Fibroblast of peridontal ligament (primary cell): ENCODE data around the gene MAGEB16.

Experiments
- DNase-seq: peaks from one replicate; pipeline ENCODE4 v3.0.0-alpha.2; 2010; ENCODE audit errors: extremely low read depth

Gene MAGEB16

DNA sequence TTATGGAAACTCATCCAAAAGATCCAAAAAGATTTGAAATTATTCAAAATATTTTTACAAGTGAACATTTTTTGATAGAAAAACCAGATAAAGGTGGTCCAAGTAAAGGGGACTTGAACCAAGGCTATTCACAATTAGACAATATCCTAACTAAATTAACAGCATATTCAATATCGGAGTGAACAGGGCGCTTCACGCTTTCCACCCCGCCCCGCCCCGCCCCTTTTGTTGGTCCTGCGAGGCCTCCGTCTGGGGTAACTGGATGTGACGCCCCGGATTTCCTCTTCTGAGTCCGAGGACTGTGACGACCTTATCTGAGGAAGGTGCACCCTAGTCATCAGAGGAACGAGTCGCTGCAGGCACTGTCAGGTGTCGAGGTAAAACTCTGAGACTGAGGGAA is at the start of gene MAGEB16:
Gene MAGEB16, plus strand, starts transcription at position 301 of the 400 bp plus-strand sequence. CDS start 3,855 bp downstream, outside the sequence.
- no peak for DNase-seq

DNA sequence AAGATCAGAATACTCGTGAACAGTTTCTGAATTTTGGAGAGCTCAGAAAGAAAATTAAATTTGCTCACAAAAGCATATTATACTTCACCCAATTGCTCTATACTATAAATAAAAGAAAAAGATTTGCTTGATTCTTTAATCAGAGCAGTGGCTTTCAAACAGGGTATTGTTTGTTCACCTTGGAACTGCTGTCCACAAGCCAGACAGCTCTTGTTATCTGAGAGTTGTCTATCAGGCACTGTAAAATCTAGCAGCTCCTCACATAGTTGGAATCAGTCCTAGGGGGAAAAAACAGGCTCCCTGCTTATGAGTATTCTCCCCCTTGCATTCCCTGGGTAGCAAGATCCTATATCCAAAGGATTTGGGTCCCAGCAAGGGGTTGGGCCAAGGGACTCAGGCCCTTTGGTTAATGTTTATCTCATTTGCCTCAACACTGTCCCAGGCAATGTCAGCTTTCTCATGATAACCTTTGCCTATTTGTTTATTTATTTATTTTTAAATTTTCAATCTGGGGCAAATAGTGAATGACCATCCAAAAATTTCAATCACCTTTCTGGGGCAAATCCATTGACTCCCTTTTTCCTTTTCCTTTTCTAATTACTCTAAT is 24.1 kb upstream of the MAGEB16 start:
- no peak for DNase-seq

DNA sequence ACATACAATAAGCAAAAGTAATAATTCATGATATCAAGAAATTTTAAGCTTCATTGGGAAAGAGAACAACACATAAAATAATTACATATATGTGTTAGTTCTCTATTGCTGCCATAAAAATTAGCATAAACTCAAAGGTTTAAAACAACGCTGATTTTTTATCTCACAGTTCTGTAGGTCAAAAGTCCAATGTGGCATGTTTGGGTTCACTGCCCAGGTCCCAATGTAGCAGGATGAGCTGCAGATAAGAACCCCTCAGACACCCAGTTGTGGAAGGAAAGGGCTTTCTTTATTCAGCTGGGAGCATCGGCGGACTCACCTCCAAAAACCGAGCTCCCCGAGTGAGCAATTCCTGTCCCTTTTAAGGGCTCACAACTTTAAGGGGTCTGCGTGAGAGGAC is 13.1 kb upstream of the MAGEB16 start:
- DNase-seq, result no peak

DNA sequence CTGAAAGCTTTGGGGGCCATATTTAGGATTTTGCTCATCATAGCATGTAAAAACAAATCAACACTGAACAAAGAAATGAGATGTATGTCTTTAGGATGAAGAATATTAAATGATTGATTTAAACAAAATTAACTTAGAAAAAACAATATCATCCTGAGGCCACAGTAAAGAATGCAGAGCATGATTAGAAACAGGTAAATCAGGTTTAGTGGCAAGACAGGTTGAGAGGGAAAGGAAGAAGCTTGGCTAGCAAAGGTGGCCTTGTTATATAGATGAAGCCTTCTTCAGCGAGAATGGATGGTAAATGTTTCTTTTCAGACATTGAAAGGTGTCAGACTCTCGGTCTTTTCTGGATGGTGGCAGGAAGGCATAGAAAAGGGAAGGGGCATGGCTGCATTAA is 11.9 kb upstream of the MAGEB16 start:
- no peak for DNase-seq

DNA sequence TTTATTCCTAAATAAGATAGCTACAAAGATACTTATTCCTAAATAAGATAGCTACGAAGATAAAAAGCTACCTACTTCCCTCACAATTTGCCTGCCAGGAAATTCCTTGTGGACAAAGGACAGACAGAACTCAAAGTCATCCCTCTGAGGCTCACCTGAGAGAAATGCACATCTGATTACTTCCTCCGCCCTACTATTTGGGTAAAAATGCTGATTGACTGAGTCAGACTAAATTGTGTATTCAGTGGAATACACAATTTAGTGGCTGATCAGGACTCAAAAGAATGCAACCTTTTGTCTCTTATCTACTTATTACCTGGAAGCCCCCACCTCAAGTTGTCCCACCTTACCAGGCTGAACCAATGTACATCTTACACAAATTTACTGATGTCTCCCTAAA is 10.3 kb upstream of the MAGEB16 start:
- no peak for DNase-seq

DNA sequence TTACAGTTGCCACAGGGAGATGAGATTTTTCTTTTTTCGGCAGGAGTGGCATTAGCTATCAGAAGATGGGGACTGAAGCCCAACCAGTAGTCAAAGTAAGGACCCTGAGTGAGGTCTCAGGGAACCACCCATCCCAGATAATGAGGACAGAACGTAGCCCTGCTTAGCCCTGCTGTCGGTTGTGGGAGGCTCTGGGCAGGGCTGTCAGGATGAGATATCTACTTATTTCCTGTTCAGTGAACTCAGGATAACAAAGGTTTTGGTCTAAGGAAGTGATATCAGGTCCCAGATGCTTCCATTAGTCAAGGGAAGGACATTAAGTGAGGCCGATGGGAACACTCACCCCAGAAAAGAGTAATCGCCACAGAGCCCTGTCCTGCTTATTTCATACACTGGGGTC is 2.3 kb downstream of the MAGEB16 start:
- DNase-seq, result no peak

DNA sequence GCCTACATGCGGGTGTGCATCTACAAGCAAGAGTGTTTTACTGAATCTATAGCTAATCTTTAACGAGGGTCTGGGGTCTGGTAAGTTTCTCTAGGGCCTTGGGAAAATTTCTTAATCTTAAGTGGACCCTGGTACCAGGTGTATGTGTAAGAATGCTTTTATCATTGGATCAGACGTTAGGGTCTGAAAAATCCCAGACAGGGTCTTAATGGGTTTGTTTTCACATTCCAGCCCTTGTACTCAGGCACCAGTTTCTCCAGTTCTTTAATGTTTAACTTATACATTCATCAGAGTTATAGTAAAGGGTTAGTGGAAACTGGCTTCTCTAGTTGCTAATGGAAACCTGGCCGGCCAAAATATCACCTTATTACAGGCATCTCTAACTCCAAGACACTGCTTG is 11.6 kb downstream of the MAGEB16 start:
- no peak for DNase-seq

DNA sequence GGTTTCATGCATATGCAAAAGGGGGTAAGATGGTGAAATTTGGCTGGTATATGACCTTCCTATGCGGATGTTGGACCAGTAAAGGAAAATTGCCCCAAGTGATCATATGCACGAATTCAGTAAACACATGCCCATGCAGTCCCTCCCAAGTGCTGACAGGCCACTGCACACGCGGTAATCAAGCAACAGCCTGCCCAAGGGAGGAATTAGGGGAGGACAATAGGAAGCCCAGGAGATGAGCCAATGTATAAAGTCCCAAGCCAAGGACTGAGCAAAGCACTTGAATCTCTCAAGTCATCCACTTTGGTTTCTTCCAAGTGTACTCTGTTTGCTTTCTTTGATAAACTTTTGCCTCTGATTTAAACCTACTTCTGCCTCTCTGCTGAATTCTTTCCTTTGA is 21.1 kb downstream of the MAGEB16 start:
- DNase-seq, result no peak

DNA sequence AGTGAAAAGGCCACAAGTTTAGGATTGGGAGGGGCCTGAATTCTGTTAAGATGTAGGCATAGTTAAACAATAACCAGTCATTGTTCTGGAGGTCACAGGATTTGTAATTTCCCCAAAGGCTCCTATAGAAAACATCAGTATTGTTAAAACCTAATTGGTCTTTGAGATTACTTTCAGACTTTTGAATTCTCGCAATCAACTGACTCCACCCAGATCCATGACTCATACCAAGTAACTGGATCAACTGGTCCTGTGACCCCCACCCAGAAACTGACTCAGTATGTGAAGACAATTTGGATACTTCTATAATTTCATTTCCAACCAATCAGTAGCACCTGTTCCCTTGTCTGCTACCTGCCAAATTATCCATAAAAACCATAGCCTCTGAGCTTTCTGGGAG is 28.4 kb downstream of the MAGEB16 start:
- DNase-seq, result no peak

DNA sequence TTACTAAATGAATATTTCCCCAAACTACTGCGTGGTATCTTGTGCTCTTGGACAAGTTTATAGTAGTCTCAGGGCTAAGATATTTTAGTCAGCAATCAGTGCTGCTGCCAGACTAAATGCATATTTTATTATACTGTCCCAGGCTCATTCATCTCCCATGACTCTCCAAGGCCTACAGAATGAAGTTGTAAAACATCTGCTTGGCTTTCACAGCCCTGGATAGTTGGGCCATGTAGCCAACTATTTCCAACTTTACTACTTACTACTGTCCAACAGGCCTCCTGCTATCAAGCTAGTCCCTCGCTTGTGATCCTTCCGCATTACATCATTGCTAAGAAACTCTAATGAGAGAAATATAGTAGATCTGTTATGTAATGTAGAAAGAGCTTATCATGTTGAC is 31.4 kb downstream of the MAGEB16 start:
- DNase-seq, result no peak

DNA sequence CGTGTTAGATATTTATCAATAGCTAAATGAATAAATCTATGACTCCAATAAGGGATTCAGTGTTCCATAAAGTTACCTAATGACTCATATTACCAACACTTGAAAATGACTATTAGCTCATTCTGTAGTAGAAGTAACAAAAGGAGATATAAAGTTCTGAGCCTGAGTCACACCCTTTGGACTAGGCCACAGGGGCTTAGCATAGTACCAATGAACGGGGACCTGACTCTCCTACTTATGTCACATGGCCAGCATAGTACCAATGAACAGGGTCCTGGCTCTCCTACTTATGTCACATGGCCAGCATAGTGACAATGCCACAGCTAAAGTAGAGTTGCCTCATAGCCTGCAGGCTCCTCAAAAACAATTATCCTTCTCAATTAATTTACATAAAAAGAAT is 43.7 kb downstream of the MAGEB16 start:
- DNase-seq, result no peak

DNA sequence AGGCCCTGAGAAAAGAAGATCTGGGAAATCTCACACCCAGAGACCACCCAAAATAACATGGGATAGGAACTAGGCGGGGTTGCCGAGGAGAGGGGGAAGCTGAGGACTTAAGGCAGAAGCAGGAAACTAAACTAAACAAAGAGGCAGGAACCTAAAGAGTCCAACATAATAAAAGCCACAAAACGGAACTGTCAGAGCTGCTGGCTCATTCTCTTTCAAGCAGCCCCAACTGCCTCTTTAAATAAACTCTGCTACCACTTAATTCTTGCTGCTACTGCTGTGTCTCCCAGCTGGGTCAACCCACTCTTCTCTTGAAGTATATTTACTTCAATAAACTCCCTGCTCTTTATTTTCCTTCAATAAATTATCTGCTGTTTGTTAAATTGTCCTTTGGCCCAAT is 44.5 kb downstream of the MAGEB16 start:
- DNase-seq, result no peak

DNA sequence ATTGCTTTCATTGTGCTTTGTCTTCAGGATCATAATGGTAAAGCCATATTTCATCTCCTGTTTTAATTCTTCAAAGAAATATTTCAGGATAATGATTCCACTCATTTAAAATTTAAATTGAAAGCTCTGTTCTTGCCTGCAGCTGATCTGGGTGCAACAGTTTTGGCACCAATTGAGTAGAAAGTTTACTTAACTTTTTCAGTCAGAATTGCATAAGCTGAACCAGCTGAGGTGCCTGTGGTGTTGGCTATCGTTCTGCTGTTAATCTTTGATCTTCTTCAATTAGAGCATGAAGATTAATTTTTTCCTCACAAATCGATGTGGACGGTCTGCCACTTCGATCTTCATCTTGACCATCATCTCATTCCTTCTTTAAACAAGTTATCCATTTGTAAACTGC is 49.6 kb downstream of the MAGEB16 start:
- no peak for DNase-seq
